Fibroblast of lung (primary cell): Measurements from ENCODE around the gene NT5C1B.

Experiments used
- CTCF ChIP-seq, 2 donors: IDR thresholded peaks in 1 of 2; conservative IDR thresholded peaks in 1 of 2; 1 replicate in 1 of 2; 2 replicates in 1 of 2; pipeline ENCODE4 v1.5.1; 2011 to 2012; ENCODE audit warnings: low read length in 2 of 2, control low read depth in 1 of 2, inconsistent platforms in 1 of 2, low read depth in 1 of 2, mild to moderate bottlenecking in 1 of 2
- EZH2 ChIP-seq: IDR thresholded peaks from 2 replicates; pipeline ENCODE4 v1.5.1; 2012; ENCODE audit warnings: low read length, control low read depth, mild to moderate bottlenecking; ENCODE audit errors: missing control alignments

- TF ChIP-seq CTCF (conservative IDR thresholded peaks at IDR 0.05 in 1 of 2, IDR thresholded peaks at IDR 0.05 in 1 of 2; ENCODE audit: low read depth in 1 of 2, low read length in 2 of 2) (no peak), EZH2 (no peak)
These were observed 22.8 kb upstream of the NT5C1B start for GRCh38 chr2:18612133-18612532.
